HG02571 (cell line): ENCODE results near the gene MBIP.

Source experiments
- ATAC-seq: cut with Tn5 transposase; IDR thresholded peaks from one replicate; pipeline ENCODE4 v1.9.1; 2021; ENCODE audit warnings: mild to moderate bottlenecking, moderate library complexity; ENCODE audit not compliant: unreplicated experiment

MBIP gene

GRCh38 chr14:36270191-36270590 lies 50.2 kb downstream of the MBIP start:
- no peak for ATAC-seq

- ATAC-seq = no peak
These were observed 52.3 kb downstream of the MBIP start for GRCh38 chr14:36268121-36268520.

DNA sequence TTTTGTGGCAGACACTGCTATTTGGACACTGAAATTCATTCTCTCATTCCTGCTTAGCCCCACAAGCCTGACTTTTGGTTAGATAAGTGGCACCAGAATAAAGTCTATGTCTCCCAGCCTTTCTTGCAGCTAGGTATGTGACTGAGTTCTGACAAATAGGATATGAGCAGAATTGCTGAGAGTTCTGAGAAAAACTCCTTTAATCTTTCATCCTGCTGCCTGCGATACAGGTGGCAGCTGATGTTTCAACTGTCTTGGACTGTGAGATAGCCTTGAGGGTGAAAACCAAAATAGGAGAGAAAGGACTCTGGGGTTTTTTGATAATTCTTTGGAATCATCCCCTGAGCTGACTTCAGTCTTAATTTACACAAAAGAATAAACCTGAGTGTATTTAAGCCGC lies 55.8 kb downstream of the MBIP start:
- no peak for ATAC-seq

GRCh38 chr14:36264107-36264506 lies 56.3 kb downstream of the MBIP start:
- ATAC-seq = no peak

DNA sequence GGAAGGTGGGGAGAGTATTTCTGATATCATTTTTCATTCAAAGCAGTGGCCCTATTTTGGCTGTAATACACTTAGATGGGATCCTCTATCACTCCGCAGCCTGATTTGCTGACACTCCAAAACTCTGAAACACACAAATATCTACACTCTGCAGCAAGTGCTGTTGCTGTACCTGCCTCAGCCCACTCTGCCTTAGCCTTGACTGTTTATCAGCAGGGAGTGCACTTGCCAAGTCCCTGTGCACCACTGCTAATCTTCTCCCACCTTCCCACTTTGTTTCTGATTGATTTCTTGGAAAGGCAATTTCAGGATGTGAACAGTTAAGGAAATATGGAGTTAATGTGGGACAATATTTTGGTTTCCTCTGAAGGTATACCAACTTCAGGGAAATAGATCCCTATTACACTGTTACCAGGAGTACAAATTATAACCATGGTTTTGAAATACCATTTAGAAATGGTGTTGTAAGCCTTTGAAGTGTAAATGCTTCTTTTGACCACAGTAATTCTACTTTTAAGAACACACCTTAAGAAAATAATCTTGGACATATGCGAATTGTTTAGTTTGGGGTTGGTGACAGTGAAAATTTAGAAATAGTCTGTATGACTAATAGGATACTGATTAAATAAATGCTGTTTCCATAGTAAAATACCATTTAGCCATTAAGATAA lies 59.3 kb downstream of the MBIP start:
- ATAC-seq = no peak

DNA sequence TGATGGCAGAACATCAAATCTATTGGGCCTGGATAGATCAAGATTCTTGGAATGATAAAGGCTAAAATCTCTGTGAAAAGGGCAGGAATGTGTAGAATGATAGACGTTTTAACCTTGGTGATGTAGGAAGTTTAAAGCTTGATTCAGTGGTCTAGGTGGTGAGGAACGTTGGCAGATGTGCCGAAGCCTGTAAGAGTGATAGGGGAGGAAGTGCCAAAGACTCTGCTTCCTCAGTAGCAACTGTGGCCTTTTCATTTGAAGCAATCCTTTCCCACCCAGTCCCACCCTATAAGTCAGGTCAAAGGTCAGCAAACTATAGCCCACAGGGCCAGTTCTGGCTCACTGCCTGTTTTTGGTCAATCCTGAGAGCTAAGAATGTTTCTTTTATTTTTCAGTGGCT lies 62.2 kb downstream of the MBIP start:
- no peak for ATAC-seq

DNA sequence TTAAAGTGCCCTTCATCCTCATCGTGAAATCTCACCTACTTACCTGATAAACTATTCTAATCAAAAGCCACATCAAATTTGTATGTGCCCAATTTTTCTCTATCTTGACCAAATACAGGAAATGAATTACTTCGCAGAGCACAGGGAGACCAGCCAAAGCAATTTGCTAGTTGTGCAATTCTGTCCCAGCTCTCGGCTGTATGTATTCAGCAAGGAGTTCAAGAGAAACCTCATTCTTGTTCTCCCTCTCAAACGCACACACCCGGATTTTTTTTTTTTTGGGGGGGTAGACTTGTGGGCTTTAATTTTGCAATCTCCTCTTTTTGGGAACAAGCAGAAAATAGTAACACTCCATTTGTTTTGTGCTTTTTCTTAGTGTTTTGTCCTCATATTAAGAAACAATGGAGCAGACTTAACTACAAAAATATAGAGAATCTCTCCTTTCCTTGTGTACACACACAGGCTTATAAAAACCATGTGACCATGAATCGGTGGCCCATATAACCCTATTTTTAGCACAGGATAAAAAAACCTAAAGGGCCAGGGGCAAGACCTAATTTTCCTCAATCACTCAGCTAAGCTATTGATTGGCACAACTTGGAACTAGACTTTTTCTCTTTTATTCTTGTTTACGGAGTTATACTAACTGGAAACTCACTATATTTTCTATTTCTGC lies 64.2 kb downstream of the MBIP start:
- ATAC-seq = no peak

- no peak for ATAC-seq
These were observed 66.3 kb downstream of the MBIP start for GRCh38 chr14:36254020-36254624.
